NCI-H128 (cell line): ENCODE results near the gene DENND1B.
"Not testable (repeated sequence)": the region's sequence is repeated elsewhere in the genome, so short reads cannot be mapped to it uniquely, and the experiment has no call there.

ENCODE experiments used
- DNase-seq: peaks from one replicate; lab custom pipeline; 2025; ENCODE audit not compliant: unreplicated experiment; lab: John Stamatoyannopoulos, UW

The DENND1B gene

GRCh38 chr1:197783510-197783948 lies 8.2 kb upstream of the DENND1B start:
- no peak for DNase-seq

GRCh38 chr1:197782722-197783360 lies 7.6 kb upstream of the DENND1B start:
- no peak for DNase-seq

- no peak for DNase-seq
Measured at GRCh38 chr1:197781968-197782721, 6.9 kb upstream of the DENND1B start.

- DNase-seq, result no peak
Measured at GRCh38 chr1:197779921-197780320, 4.6 kb upstream of the DENND1B start.

GRCh38 chr1:197778366-197778945 lies 3.2 kb upstream of the DENND1B start:
- no peak for DNase-seq

- DNase-seq, result no peak
Measured at GRCh38 chr1:197776351-197777105, 1.2 kb upstream of the DENND1B start.

- no peak for DNase-seq
Measured at GRCh38 chr1:197774466-197775281, 606 bp downstream of the DENND1B start.

GRCh38 chr1:197773856-197774255 lies 1.4 kb downstream of the DENND1B start:
- DNase-seq, result no peak

- no peak for DNase-seq
Measured at GRCh38 chr1:197771904-197772556, 3.2 kb downstream of the DENND1B start.

- no peak for DNase-seq
Measured at GRCh38 chr1:197771386-197771785, 3.9 kb downstream of the DENND1B start.

DNA sequence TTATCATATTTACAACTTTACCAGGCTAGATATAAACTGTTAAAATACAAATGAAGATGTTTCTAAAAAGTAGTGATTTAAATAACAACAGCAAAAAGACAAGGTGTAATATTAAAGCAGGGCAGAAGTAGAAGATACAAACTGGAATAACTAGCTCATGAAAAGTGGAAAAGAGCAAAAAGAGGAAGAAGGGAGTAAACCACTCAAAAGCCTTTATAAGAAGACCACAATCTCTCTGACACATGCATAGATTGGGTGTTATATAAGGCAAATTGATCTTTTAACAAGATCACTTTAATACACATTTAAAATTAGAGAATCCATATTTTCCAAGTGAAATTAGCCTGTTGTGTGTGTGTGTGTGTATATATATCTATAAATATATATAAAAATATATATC lies 5.0 kb downstream of the DENND1B start:
- DNase-seq, result no peak

GRCh38 chr1:197769287-197769686 lies 6.0 kb downstream of the DENND1B start:
- DNase-seq, result no peak

GRCh38 chr1:197768014-197768805 lies 7.1 kb downstream of the DENND1B start:
- no peak for DNase-seq

DNA sequence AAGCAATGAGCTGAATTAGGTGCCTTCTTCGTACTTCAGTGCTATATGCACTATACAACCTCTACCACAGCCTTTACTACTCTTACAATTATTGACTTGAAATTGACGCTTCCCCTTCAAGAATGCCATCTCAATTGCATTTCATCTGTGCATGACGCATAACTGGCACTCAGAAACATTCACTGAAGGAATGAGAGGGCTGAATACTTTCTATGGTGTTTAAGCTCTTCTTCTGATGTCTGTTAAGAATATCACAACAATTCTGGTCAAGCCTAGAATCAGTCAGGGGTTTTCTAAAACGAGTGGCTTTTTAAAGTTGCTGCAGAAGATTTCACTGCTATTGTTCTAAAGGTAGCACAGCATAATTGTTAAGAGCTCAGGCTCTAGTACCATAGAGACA lies 11.5 kb downstream of the DENND1B start:
- DNase-seq, result no peak

GRCh38 chr1:197763307-197763706 lies 12.0 kb downstream of the DENND1B start:
- DNase-seq, result no peak

DNA sequence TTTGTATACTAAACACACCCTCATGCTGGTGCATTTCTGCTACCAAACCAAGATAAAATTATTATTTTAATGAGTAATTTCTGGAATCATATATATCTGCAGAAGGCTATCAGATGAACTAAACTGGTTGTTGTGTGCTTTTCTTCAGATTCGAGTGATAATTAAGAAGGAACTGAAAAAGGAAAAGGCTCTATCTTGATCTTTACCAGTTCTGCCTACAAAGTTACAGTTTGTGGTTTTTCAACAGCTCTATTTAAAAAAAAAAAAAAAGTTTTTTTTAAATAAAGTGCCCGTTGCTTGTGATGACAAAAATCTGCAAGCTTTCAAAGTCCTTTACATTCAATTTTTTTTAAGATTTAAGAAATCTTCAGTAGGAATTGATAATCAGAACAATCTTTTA lies 13.6 kb downstream of the DENND1B start:
- DNase-seq, result no peak

DNA sequence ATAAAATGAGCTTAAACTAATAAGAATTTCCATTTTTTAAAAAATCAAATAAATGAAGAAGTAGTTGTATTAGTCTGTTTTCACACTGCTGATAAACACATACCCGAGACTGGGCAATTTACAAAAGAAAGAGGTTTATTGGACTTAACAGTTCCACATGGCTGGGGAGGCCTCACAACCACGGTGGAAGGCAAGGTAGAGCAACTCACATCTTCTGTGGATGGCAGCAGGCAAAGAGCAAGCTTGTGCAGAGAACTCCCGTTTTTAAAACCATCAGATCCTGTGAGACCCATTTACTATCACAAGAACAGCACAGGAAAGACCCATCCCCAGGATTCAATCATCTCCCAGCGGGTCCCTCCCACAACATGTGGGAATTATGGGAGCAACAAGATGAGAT lies 19.7 kb downstream of the DENND1B start:
- DNase-seq, result not testable (repeated sequence)

DNA sequence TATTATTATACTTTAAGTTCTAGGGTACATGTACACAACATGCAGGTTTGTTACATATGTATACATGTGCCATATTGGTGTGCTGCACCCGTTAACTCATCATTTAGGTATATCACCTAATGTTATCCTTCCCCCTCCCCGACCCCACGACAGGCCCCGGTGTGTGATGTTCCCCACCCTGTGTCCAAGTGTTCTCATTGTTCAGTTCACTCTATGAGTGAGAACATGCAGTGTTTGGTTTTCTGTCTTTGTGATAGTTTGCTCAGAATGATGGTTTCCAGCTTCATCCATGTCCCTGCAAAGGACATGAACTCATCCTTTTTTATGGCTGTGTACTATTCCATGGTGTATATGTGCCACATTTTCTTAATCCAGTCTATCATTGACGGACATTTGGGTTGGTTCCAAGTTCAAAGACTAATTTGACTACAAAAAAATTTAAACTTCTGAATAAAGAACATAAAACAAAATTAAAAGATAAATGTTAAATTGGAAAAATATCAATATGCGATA lies 22.6 kb downstream of the DENND1B start:
- DNase-seq, result not testable (repeated sequence)

DNA sequence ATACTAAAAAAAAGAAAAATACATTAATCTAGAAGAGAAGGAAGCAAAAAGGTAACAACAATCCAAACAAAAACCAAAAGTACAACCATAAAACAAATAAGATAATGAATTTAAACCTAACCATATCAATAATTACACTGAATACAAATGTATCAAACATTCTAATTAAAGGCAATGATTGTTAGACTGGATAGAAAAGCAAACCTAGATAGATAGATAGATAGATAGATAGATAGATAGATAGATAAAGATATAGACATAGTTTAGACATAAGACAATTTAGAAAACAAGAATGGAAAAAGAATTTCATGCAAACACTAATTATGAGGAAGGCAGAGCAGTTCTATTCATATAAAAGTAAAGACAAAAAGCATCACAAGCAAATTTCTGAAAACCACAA lies 24.9 kb downstream of the DENND1B start:
- DNase-seq, result no peak
